ENCODE results near the gene KCNK2.
A peak's percentile ranks its signal among the peaks of the same experiment; 100 is the strongest.

KCNK2 gene

GRCh38 chr1:215052256-215053015 lies 30.1 kb upstream of the KCNK2 start:
- H3K4me3 ChIP-seq (ENCODE audit: low read length): no peak overlapping the region
- TF ChIP-seq, protein P1, sequence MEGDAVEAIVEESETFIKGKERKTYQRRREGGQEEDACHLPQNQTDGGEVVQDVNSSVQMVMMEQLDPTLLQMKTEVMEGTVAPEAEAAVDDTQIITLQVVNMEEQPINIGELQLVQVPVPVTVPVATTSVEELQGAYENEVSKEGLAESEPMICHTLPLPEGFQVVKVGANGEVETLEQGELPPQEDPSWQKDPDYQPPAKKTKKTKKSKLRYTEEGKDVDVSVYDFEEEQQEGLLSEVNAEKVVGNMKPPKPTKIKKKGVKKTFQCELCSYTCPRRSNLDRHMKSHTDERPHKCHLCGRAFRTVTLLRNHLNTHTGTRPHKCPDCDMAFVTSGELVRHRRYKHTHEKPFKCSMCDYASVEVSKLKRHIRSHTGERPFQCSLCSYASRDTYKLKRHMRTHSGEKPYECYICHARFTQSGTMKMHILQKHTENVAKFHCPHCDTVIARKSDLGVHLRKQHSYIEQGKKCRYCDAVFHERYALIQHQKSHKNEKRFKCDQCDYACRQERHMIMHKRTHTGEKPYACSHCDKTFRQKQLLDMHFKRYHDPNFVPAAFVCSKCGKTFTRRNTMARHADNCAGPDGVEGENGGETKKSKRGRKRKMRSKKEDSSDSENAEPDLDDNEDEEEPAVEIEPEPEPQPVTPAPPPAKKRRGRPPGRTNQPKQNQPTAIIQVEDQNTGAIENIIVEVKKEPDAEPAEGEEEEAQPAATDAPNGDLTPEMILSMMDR (conservative IDR thresholded peaks at IDR 0.05; ENCODE audit: low read length): no peak
- peak; percentile 93 for DNase-seq (ENCODE audit: low read depth)

DNA sequence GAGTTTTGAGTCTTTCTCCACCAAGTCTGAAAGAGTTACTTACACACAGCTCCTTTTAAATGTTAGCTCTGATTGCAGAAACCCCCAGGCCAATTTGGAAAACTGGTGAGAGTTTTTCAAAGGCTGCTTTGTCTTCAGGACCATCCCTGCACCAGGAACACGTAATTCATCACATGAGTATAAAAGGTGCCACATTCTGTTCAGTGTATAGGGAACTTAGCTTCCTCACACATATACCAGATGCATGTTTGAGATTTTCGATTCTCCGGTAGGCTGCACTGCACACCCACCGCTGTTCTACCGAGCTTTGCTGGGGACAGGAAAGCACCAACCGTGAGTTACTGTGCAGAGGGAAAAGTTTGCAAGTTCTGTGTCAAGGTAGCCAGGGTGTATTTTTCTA lies 28.3 kb upstream of the KCNK2 start:
- H3K4me3 ChIP-seq (ENCODE audit: low read length): no peak overlapping the region
- no peak for DNase-seq (ENCODE audit: low read depth)
- TF ChIP-seq, protein P1 (conservative IDR thresholded peaks at IDR 0.05; ENCODE audit: low read length): no peak

DNA sequence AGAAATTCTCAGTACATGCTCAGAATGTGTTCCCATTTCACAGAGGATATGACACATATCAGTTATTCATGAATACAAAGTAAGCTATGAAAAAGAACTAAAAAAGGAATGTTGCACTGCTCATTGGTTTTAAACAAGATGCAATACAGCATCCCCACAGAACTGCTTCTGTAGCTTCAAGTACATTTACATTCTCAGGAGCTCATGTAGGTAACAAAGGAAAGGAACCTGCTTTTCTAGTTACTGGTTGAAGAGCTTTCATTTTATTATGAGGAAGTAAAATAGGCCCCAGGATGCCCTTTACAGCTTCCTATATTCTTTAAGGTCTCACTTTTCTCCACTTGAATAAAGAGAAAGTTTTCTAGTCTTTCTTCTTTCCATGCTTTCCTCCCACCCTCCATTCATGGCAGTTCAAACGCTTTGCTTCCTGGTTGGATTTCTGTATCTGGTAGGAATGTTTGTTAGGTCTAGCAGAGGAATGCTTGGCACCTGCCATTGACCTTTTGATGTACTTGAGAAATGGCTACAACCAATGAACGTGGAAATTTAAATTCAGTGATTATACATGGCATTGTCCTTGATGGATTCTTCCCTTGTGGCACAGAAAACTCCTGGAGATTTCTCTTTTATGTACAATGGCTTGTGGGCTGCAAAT lies 27.1 kb upstream of the KCNK2 start:
- no peak overlapping the region for H3K4me3 ChIP-seq (ENCODE audit: low read length)
- TF ChIP-seq, protein P1 (conservative IDR thresholded peaks at IDR 0.05; ENCODE audit: low read length): no peak
- no peak for DNase-seq (ENCODE audit: low read depth)

- peak; percentile 66 for DNase-seq (ENCODE audit: low read depth)
- TF ChIP-seq, protein P1 (conservative IDR thresholded peaks at IDR 0.05; ENCODE audit: low read length): no peak
- no peak overlapping the region for H3K4me3 ChIP-seq (ENCODE audit: low read length)
These were observed 26.0 kb upstream of the KCNK2 start for GRCh38 chr1:215056584-215056983.

- DNase-seq (ENCODE audit: low read depth): no peak
- TF ChIP-seq, protein P1 (conservative IDR thresholded peaks at IDR 0.05; ENCODE audit: low read length): no peak
- no peak overlapping the region for H3K4me3 ChIP-seq (ENCODE audit: low read length)
These were observed 22.6 kb upstream of the KCNK2 start for GRCh38 chr1:215059947-215060346.

DNA sequence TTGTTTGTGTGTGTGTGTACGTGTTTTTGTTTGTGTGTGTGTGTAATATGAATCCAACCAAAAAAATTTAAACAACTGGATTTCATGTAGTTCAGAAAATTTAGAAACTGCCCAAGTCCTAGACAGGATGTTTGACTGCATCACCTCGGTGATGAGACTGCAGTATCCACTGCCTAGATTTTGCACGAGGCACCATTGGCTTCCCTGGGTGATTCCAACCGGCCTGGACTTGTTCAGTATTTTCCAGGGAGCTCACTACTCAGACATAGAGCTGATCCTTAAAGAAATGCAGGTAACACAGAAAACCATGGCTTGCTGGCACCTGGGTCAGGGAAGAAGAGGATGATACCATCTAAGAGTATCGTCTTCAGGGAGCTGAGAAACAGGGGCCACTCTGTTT lies 18.2 kb upstream of the KCNK2 start:
- H3K4me3 ChIP-seq (ENCODE audit: low read length): no peak overlapping the region
- TF ChIP-seq, protein P1 (conservative IDR thresholded peaks at IDR 0.05; ENCODE audit: low read length): no peak
- DNase-seq (ENCODE audit: low read depth): no peak

DNA sequence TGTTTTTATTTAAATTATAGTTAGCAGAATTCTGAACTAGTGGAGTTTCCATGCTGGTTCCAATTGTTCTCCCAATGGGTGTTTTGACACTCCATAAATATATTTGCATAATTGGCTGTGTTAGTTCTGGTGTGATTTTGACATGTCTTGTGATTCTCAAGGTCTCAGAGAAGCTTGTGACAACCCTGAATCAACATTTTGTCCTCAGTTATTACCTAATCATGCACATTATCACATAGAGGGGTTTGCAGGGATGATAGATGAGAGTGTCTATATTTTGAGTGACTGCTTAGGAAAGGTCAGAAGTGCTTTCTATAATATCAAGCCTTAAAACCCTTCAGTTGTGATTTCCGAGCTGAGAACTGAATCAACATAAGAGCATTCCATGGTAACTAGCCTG lies 11.5 kb upstream of the KCNK2 start:
- no peak overlapping the region for H3K4me3 ChIP-seq (ENCODE audit: low read length)
- TF ChIP-seq, protein P1 (conservative IDR thresholded peaks at IDR 0.05; ENCODE audit: low read length): no peak
- no peak for DNase-seq (ENCODE audit: low read depth)
